HFF-Myc (cell line): ENCODE data around the gene IL36RN.

Source experiments
- DNase-seq: peaks from one replicate; pipeline ENCODE4 v3.0.0-alpha.2; 2011; ENCODE audit warnings: low read depth; ENCODE audit errors: extremely low read depth
- H3K4me3 ChIP-seq: replicated peaks from 2 replicates; pipeline ENCODE4 v1.5.1; 2011; ENCODE audit warnings: low read depth, mild to moderate bottlenecking, control low read depth, low read length
- TF ChIP-seq, protein P1 (sequence below): IDR thresholded peaks from 2 replicates; pipeline ENCODE4 v1.5.1; 2012; ENCODE audit warnings: mild to moderate bottlenecking, low read depth, low read length, control low read depth; ENCODE audit errors: missing control alignments

IL36RN gene

DNA sequence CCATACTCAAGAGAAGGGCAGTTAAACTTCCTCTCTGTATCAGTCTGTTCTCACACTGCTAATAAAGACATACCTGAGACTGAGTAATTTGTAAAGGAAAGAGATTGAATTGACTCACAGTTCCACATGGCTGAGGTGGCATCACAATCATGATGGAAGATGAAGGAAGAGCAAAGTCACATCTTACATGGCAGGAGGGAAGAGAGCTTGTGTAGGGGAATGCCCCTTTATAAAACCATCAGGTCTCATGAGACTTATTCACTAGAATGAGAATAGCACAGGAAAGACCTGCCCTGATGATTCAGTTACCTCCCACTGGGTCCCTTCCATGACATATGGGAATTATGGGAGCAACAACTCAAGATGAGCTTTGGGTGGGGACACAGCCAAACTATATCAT is 4.9 kb upstream of the IL36RN start:
- no peak overlapping the region for H3K4me3 ChIP-seq
- DNase-seq, result no peak
- TF ChIP-seq, protein P1, sequence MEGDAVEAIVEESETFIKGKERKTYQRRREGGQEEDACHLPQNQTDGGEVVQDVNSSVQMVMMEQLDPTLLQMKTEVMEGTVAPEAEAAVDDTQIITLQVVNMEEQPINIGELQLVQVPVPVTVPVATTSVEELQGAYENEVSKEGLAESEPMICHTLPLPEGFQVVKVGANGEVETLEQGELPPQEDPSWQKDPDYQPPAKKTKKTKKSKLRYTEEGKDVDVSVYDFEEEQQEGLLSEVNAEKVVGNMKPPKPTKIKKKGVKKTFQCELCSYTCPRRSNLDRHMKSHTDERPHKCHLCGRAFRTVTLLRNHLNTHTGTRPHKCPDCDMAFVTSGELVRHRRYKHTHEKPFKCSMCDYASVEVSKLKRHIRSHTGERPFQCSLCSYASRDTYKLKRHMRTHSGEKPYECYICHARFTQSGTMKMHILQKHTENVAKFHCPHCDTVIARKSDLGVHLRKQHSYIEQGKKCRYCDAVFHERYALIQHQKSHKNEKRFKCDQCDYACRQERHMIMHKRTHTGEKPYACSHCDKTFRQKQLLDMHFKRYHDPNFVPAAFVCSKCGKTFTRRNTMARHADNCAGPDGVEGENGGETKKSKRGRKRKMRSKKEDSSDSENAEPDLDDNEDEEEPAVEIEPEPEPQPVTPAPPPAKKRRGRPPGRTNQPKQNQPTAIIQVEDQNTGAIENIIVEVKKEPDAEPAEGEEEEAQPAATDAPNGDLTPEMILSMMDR, result no peak

DNA sequence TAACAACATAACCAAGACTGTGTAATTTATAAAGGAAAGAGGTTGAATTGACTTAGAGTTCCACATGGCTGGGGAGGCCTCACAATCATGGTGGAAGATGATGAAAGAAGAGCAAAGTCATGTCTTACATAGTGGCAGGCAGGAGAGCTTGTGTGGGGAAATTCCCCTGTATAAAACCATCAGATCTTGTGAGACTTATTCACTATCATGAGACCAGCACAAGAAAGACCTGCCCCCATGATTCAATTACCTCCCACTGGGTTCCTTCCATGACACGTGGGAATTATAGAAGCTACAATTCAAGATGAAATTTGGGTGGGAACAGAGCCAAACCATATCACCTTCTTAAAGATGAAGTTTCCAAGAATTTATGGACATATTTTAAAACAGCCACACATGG is 2.5 kb upstream of the IL36RN start:
- no peak overlapping the region for H3K4me3 ChIP-seq
- no peak for DNase-seq
- TF ChIP-seq, protein P1, result no peak

DNA sequence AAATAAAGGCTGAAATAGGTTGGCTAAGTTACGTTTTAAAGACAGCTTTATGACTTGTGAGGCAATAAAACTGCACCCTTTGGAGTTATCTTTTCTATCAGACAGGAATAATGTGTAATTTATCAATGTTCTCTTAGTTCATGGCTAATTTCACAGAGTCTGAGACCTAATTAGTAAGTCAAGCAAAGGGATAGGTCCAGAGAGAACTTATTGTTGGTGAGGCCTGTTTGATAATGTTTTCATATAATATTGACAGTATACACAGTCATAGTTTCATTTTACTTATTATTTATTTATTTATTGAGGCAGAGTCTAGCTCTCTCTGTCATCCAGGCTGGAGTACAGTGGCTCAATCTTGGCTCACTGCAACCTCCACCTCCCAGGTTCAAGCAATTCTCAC is 1.9 kb upstream of the IL36RN start:
- H3K4me3 ChIP-seq, result no peak overlapping the region
- TF ChIP-seq, protein P1, result no peak
- DNase-seq, result no peak

DNA sequence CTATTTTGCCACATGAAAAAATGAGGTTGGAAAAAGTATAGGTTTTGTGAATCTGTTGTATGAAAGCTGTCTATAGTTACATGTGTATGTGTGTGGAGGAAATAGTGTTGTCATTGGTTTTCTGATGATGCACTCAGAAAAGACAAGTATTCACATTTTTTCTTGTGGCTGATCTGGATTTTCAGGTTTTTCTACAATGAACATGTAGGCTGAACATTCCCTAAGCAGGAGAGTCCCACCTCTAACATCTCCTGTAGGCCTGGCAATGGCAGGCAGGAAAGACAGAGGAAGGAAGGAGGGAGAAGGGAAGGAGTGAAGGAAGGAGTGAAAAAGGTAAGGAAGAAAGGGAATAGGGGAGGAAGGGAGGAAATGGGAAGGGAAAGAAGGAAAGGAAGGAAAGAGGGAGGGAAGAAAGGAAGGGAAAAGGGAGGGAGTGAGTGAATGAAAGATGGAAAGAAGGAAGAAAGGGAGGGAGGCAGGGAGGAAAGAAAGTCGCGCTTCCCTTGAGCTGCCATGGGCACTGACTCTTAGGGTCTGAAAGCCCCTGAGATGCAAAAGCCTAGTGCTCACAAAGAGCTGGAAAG is 495 bp upstream of the IL36RN start:
- TF ChIP-seq, protein P1, result no peak
- no peak overlapping the region for H3K4me3 ChIP-seq

DNA sequence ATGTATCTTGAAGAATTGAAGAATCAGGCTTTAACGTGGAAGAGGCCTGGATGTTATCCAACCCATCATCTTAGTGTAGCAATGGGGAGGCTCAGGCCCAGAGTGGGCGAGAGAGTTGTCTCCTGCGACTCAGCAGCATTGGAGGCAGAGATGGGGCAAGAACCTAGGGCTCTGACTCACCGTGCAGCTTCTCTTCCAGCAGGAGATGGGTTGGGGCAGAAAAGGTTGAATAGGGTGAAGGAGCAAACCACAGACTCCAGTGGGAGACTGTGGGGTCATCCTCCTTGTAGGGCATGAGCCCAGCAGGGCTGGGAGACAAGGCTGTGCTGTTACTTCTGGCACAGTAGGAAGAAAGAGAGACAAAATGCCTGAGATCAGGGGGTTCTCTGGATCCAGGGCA is 1.4 kb downstream of the IL36RN start:
- DNase-seq, result no peak
- no peak overlapping the region for H3K4me3 ChIP-seq
- TF ChIP-seq, protein P1, result no peak

More for the DNA sequence above, 495 bp upstream of the IL36RN start:
- DNase-seq, result no peak

DNA sequence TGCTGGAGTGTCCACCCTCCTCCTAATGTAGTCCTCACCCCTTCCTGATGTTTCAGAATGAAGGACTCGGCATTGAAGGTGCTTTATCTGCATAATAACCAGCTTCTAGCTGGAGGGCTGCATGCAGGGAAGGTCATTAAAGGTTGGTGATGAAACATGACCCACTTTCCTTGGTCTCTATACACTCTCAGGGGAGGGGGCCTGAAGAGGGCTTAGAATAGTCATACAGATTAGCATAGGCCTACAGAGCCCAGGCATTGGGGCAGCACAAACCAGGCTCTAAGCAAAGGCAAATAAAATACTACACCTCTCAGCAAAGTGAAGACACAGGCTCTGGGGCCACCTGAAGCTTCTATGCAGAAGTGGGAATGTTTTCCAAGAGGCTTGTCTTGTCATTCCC is 1.8 kb downstream of the IL36RN start:
- H3K4me3 ChIP-seq, result no peak overlapping the region
- no peak for DNase-seq
- TF ChIP-seq, protein P1, result no peak

DNA sequence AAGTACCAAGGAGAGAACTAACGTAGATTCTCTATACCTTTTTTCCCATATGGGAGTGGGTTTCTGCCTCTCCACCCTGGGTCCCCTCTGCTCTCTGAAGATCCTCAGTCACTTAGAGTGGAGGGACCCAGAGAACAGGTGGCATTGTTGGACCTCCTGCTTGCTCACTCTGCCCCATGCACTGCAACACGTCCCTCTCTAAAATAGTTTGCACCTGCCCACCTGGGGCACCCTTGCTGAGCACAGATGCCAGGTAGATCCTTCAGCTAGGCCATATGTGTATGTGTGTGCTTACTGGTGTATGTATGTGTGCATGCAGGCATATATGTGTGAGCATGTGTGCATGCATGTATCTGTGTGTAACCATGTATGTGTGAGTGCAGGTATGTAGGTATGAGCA is 2.2 kb downstream of the IL36RN start:
- TF ChIP-seq, protein P1, result no peak
- DNase-seq, result no peak
- H3K4me3 ChIP-seq, result no peak overlapping the region
